Osteoblast (primary cell): Measurements from ENCODE around the gene TUBB. TPM values are rescaled to one million over a fixed set of nuclear protein-coding genes. Genes with fewer than 3 reads are reported as not detected.
A peak's percentile ranks its signal among the peaks of the same experiment; 100 is the strongest.

Experiments
- DNase-seq: peaks from one replicate; pipeline ENCODE4 v3.0.0; 2011; ENCODE audit warnings: low spot score, mixed read lengths; ENCODE audit not compliant: insufficient read length; ENCODE audit errors: missing footprints
- H2AFZ ChIP-seq: 2 replicates; pipeline ENCODE4 v1.6.0; 2011; ENCODE audit warnings: mild to moderate bottlenecking, low read length
- H3K27ac ChIP-seq: 2 replicates; pipeline ENCODE4 v1.5.1; 2011; ENCODE audit warnings: mild to moderate bottlenecking, low read depth, low read length, moderate library complexity
- H3K27me3 ChIP-seq: 2 replicates; pipeline ENCODE4 v1.6.0; 2012; ENCODE audit warnings: mild to moderate bottlenecking, control low read depth, inconsistent platforms, low read length, moderate library complexity; ENCODE audit not compliant: insufficient read depth
- H3K36me3 ChIP-seq: 2 replicates; pipeline ENCODE4 v1.5.1; 2011; ENCODE audit warnings: mild to moderate bottlenecking, low read length, control low read depth, moderate library complexity; ENCODE audit not compliant: insufficient read depth
- H3K4me1 ChIP-seq: 2 replicates; pipeline ENCODE4 v1.5.1; 2011; ENCODE audit warnings: mild to moderate bottlenecking, low read length, control low read depth, moderate library complexity; ENCODE audit not compliant: insufficient read depth
- H3K4me2 ChIP-seq: 2 replicates; pipeline ENCODE4 v1.6.0; 2011; ENCODE audit warnings: mild to moderate bottlenecking, low read length; ENCODE audit not compliant: insufficient read depth
- H3K4me3 ChIP-seq: fragments of 200-600 bp; sonication (generic); 3 replicates; pipeline ENCODE4 v1.5.1; 2012; ENCODE audit warnings: mild to moderate bottlenecking, low read length, inconsistent platforms; ENCODE audit not compliant: insufficient read depth
- H3K79me2 ChIP-seq: 2 replicates; pipeline ENCODE4 v1.6.0; 2012; ENCODE audit warnings: mild to moderate bottlenecking, low read length, control low read depth, inconsistent platforms; ENCODE audit not compliant: insufficient read depth
- H3K9me3 ChIP-seq: 2 replicates; pipeline ENCODE4 v1.5.1; 2011; ENCODE audit warnings: low read depth, low read length, control low read depth
- H4K20me1 ChIP-seq: 2 replicates; pipeline ENCODE4 v1.6.0; 2012; ENCODE audit warnings: mild to moderate bottlenecking, low read length, control low read depth; ENCODE audit not compliant: insufficient read depth
- CTCF ChIP-seq: IDR thresholded peaks from 2 replicates; pipeline ENCODE4 v1.5.1; 2011; ENCODE audit warnings: mild to moderate bottlenecking, low read depth, low read length, moderate library complexity; ENCODE audit errors: extremely low read depth
- total RNA-seq: library from RNA; depleted of rRNA; stranded (reverse); fragments of >200 nt; gene quantifications from 2 replicates; pipeline ENCODE4 v1.2.3, GENCODE V29; 2012

TUBB gene
- 509 and 605 TPM in 2 replicates for total RNA-seq

- Histone ChIP-seq H3K27me3 (no peaks in the 10 kb centered on the region), H3K4me1 (peaks cover 43% of the 10 kb centered on the region), H4K20me1 (peaks cover 34% of the 10 kb centered on the region), H3K9me3 (no peaks in the 10 kb centered on the region), H3K4me2 (peak within 1 kb of the TSS; percentile 91), H3K4me3 (peak within 1 kb of the TSS; percentile 93), H3K79me2 (peaks cover 70% of the 10 kb centered on the region), H3K36me3 (peaks cover 36% of the 10 kb centered on the region), H3K27ac (peak within 1 kb of the TSS; percentile 87), H2AFZ (peak within 1 kb of the TSS; percentile 53)
- peak; percentile 98 for DNase-seq
- no peak for TF ChIP-seq CTCF
Measured at GRCh38 chr6:30719791-30720737, at the start of gene TUBB. TUBB (plus strand) TSS chr6:30720352; CDS start chr6:30720507, 155 bp downstream.

- H4K20me1 ChIP-seq, result peaks cover 14% of the 10 kb centered on the region
- no peaks in the 10 kb centered on the region for H3K9me3 ChIP-seq
- peak; percentile 24 for TF ChIP-seq CTCF
- H3K4me1 ChIP-seq, result peaks cover 10% of the 10 kb centered on the region
- DNase-seq, result peak; percentile 62
- peaks cover 33% of the 10 kb centered on the region for H3K79me2 ChIP-seq
- H3K27me3 ChIP-seq, result no peaks in the 10 kb centered on the region
- H3K27ac ChIP-seq, result no peak overlapping the region
- no peak overlapping the region for H2AFZ ChIP-seq
- H3K4me3 ChIP-seq, result no peak overlapping the region
- H3K36me3 ChIP-seq, result peaks cover 35% of the 10 kb centered on the region
- H3K4me2 ChIP-seq, result no peak overlapping the region
Measured at GRCh38 chr6:30670760-30671527, 49.2 kb upstream of the TUBB start.

- Histone ChIP-seq H3K27me3 (no peaks in the 10 kb centered on the region), H4K20me1 (peaks cover 22% of the 10 kb centered on the region), H3K27ac (peak within 1 kb of the TSS; percentile 70), H3K4me3 (peak within 1 kb of the TSS; percentile 92), H3K36me3 (peaks cover 37% of the 10 kb centered on the region), H3K4me1 (peaks cover 10% of the 10 kb centered on the region), H3K79me2 (peaks cover 43% of the 10 kb centered on the region), H3K4me2 (peak within 1 kb of the TSS; percentile 93), H2AFZ (peak within 1 kb of the TSS; percentile 83), H3K9me3 (no peaks in the 10 kb centered on the region)
- DNase-seq, result peak; percentile 95
- TF ChIP-seq CTCF, result peak; percentile 99
Measured at GRCh38 chr6:30672445-30673253, 47.5 kb upstream of the TUBB start, which contains the start of gene DHX16. DHX16 (minus strand) TSS chr6:30673006; CDS start chr6:30672841, 165 bp downstream.
